Caco-2 (cell line): ENCODE measurements around the gene FAM98B. TPM values are rescaled to one million over a fixed set of nuclear protein-coding genes. Genes with fewer than 3 reads are reported as not detected.

Source experiments
- BruUV-seq: library from RNA; stranded (reverse); fragments of 400-500 nt; replicated peaks from 2 replicates; lab custom pipeline; 2021; lab: Mats Ljungman, UMichigan
- CTCF ChIA-PET: fragments of 300-600 bp; sonication (Branson Sonifier 250); formaldehyde crosslinking; loops from one replicate; lab custom pipeline; 2022; ENCODE audit warnings: antibody characterized with exemption; lab: Charles Lee
- POLR2A ChIA-PET: fragments of 300-600 bp; sonication (Branson Sonifier 250); formaldehyde crosslinking; loops from one replicate; lab custom pipeline; 2022; ENCODE audit warnings: antibody characterized with exemption; lab: Charles Lee
- DNase-seq, 2 experiments: peaks; one replicate each; pipeline versions ENCODE4 v3.0.0 to v3.0.0-alpha.2; 2020 to 2022
- H3K27me3 ChIP-seq: replicated peaks from 2 replicates; pipeline ENCODE4 v1.6.0; 2011; ENCODE audit warnings: low read length; ENCODE audit not compliant: control insufficient read depth, insufficient read depth
- H3K36me3 ChIP-seq: 2 replicates; pipeline ENCODE4 v1.5.1; 2011; ENCODE audit warnings: low read length; ENCODE audit not compliant: control insufficient read depth, insufficient read depth
- H3K4me1 ChIP-seq: fragments of 250-450 bp; sonication (Bioruptor Pico); 2 replicates; pipeline ENCODE4 v1.5.1; 2020; ENCODE audit warnings: mild to moderate bottlenecking
- H3K4me3 ChIP-seq: 2 replicates; pipeline ENCODE4 v1.5.1; 2011; ENCODE audit warnings: low read depth, mild to moderate bottlenecking, control low read depth, low read length
- H3K9me3 ChIP-seq: fragments of 250-450 bp; sonication (Bioruptor Pico); 2 replicates; pipeline ENCODE4 v1.5.1; 2020; ENCODE audit warnings: mild to moderate bottlenecking, moderate library complexity
- H3K27ac Mint-ChIP-seq: one replicate; pipeline ENCODE4 v1.8.0; 2022; ENCODE audit warnings: mixed read lengths; ENCODE audit not compliant: unreplicated experiment
- H3K27me3 Mint-ChIP-seq: one replicate; pipeline ENCODE4 v1.8.0; 2022; ENCODE audit warnings: mixed read lengths; ENCODE audit not compliant: insufficient read depth, unreplicated experiment
- H3K36me3 Mint-ChIP-seq: one replicate; pipeline ENCODE4 v1.8.0; 2022; ENCODE audit warnings: mild to moderate bottlenecking, mixed read lengths; ENCODE audit not compliant: insufficient read depth, unreplicated experiment
- H3K4me1 Mint-ChIP-seq: one replicate; pipeline ENCODE4 v1.8.0; 2022; ENCODE audit warnings: low read depth, mixed read lengths; ENCODE audit not compliant: unreplicated experiment
- H3K4me3 Mint-ChIP-seq: one replicate; pipeline ENCODE4 v1.8.0; 2022; ENCODE audit warnings: mild to moderate bottlenecking, moderate library complexity, mixed read lengths; ENCODE audit not compliant: unreplicated experiment
- H3K9me3 Mint-ChIP-seq: one replicate; pipeline ENCODE4 v1.8.0; 2022; ENCODE audit warnings: mixed read lengths; ENCODE audit not compliant: unreplicated experiment
- CTCF ChIP-seq, 2 experiments: fragments of 200-600 bp in 1 of 2; IDR thresholded peaks; 1 replicate in 1 of 2; 2 replicates in 1 of 2; pipeline versions ENCODE4 v1.5.1 to v1.8.0; 2011 to 2022; ENCODE audit warnings: antibody characterized with exemption in 1 of 2, control low read depth in 1 of 2, inconsistent platforms in 1 of 2, low read depth in 1 of 2, low read length in 1 of 2, mild to moderate bottlenecking in 1 of 2, moderate library complexity in 1 of 2; ENCODE audit not compliant: insufficient read depth in 1 of 2, severe bottlenecking in 1 of 2, unreplicated experiment in 1 of 2
- intact Hi-C: fragments of 100-400 bp; cut with micrococcal nuclease; formaldehyde crosslinking; loops from one replicate; pipeline ENCODE4 v1.10.0; 2022; ENCODE audit not compliant: unreplicated experiment
- total RNA-seq: library from RNA; stranded (reverse); gene quantifications from 2 replicates; pipeline ENCODE4 v1.2.3, GENCODE V29; 2022

The FAM98B gene
- total RNA-seq, 1 experiment from 2014 or later, result 47.2 TPM

DNA sequence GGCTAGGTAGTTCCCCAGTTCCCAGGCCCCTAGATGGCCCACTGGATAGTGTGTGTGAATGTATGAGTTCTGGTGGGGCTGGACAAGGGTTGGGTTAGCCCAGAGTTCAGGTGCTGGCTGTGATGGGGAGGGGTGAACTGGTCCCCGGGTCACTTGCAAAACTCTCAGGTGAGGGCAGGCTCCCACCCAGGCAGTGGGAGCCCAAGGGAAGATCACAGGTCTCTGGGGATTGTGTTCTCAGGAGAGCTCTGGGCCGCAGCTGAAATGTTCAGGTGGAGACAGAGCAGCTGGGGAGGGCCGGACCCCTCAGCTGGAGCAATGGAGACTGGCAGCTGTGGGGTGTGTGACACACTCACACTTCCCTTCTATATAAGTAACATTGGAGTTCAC, 12.8 kb upstream of the FAM98B start:
- POLR2A ChIA-PET, result interaction anchor here (3.3 kb wide), 1 partner anchor 14 kb away, joined by 38 read pairs; the partner anchor contains the start of gene FAM98B
- no peaks in the 10 kb centered on the region for H3K36me3 ChIP-seq
- DNase-seq, result no peak
- BruUV-seq, result no TSS peak
- CTCF ChIA-PET, result interaction anchor here (0.7 to 2.0 kb wide), 4 partner anchors 12 to 259 kb away, joined by 3 to 33 read pairs (median 14); partner anchors contain the start of gene FAM98B
- Mint-ChIP-seq H3K36me3 (peaks cover 27% of the 10 kb centered on the region), H3K4me3 (no peak overlapping the region), H3K27ac (peak overlapping the region; percentile 60), H3K4me1 (peaks cover 34% of the 10 kb centered on the region), H3K9me3 (no peaks in the 10 kb centered on the region), H3K27me3 (no peaks in the 10 kb centered on the region)
- H3K9me3 ChIP-seq, result peaks cover 4% of the 10 kb centered on the region; the same call in 1 of the 2 replicates
- no peak overlapping the region for H3K4me3 ChIP-seq
- intact Hi-C loops, result loop anchor here (2.0 kb wide), 1 partner anchor 124 kb away; the partner anchor contains the start of gene RASGRP1
- no peak for TF ChIP-seq CTCF (IDR thresholded peaks at IDR 0.05; ENCODE audit: insufficient read depth in 1 of 2, low read depth in 1 of 2, low read length in 1 of 2, severe bottlenecking in 1 of 2, unreplicated experiment in 1 of 2)
- no peaks in the 10 kb centered on the region for H3K27me3 ChIP-seq
- peaks cover 42% of the 10 kb centered on the region for H3K4me1 ChIP-seq

DNA sequence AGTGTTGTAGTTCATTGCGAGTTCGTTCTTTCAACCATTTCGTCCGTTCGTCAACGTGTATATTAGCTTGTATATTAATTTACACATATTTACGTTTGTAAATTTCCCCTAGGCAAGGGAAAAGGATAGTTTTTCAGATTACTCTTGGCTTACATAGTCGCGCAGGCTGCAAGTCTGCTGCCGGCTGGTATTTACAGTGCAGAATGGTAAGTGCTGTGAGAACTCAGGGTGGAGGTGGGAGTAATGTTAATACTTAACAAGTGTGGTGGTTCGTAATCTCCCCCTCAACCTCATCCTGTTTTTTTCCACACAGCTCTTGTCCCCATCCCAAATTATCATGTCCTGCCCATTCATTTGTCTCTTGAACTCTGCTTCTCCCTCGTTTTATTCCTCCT, 766 bp downstream of the FAM98B start:
- H3K27ac Mint-ChIP-seq, result peak overlapping the region; percentile 93

GRCh38 chr15:38455092-38455491, 1.2 kb downstream of the FAM98B start:
- intact Hi-C loops, result no loop called here
- no peaks in the 10 kb centered on the region for H3K36me3 ChIP-seq
- Mint-ChIP-seq H3K4me1 (no peaks in the 10 kb centered on the region), H3K27ac (peak overlapping the region; percentile 93), H3K27me3 (no peaks in the 10 kb centered on the region), H3K4me3 (peak overlapping the region; percentile 76), H3K9me3 (no peaks in the 10 kb centered on the region), H3K36me3 (peaks cover 10% of the 10 kb centered on the region)
- no TSS peak for BruUV-seq
- ChIA-PET CTCF (interaction anchor here (0.7 to 2.6 kb wide), 5 partner anchors 13 to 245 kb away, joined by 3 to 33 read pairs (median 7); no protein-coding TSS in a partner anchor), POLR2A (interaction anchor here (2.5 kb wide), 1 partner anchor 14 kb away, joined by 38 read pairs; no protein-coding TSS in a partner anchor)
- no peaks in the 10 kb centered on the region for H3K27me3 ChIP-seq
- H3K9me3 ChIP-seq, result no peaks in the 10 kb centered on the region
- TF ChIP-seq CTCF (IDR thresholded peaks at IDR 0.05; ENCODE audit: insufficient read depth in 1 of 2, low read depth in 1 of 2, low read length in 1 of 2, severe bottlenecking in 1 of 2, unreplicated experiment in 1 of 2), result no peak
- peak overlapping the region; percentile 73 for H3K4me3 ChIP-seq
- H3K4me1 ChIP-seq, result peaks cover 19% of the 10 kb centered on the region; the same call in 1 of the 2 replicates
- DNase-seq, result no peak

More for the DNA sequence above, 766 bp downstream of the FAM98B start:
- Mint-ChIP-seq H3K36me3 (peaks cover 10% of the 10 kb centered on the region), H3K9me3 (no peaks in the 10 kb centered on the region), H3K27me3 (no peaks in the 10 kb centered on the region), H3K4me3 (peak overlapping the region; percentile 76), H3K4me1 (no peaks in the 10 kb centered on the region)
- no peaks in the 10 kb centered on the region for H3K27me3 ChIP-seq
- H3K36me3 ChIP-seq, result no peaks in the 10 kb centered on the region
- ChIA-PET CTCF (interaction anchor here (0.7 to 2.6 kb wide), 5 partner anchors 14 to 245 kb away, joined by 3 to 33 read pairs (median 7); no protein-coding TSS in a partner anchor), POLR2A (interaction anchor here (0.6 to 2.5 kb wide), 3 partner anchors 14 to 418 kb away, joined by 5 to 38 read pairs (median 7); no protein-coding TSS in a partner anchor)
- intact Hi-C loops, result loop anchor here (1.0 kb wide), 1 partner anchor 14 kb away; no protein-coding TSS in a partner anchor
- no peaks in the 10 kb centered on the region for H3K9me3 ChIP-seq
- TF ChIP-seq CTCF (IDR thresholded peaks at IDR 0.05; ENCODE audit: insufficient read depth in 1 of 2, low read depth in 1 of 2, low read length in 1 of 2, severe bottlenecking in 1 of 2, unreplicated experiment in 1 of 2), result no peak
- peaks cover 19% of the 10 kb centered on the region; the same call in 1 of the 2 replicates for H3K4me1 ChIP-seq
- BruUV-seq, result no TSS peak
- H3K4me3 ChIP-seq, result peak overlapping the region; percentile 73
- no peak for DNase-seq
